Measurements from ENCODE around the gene C10orf105.
A peak's percentile ranks its signal among the peaks of the same experiment; 100 is the strongest.

C10orf105 gene

GRCh38 chr10:71715026-71715425 is 4.6 kb downstream of the C10orf105 start:
- no peak for TF ChIP-seq CTCF (IDR thresholded peaks at IDR 0.05; ENCODE audit: low read depth, low read length)
- H3K4me3 ChIP-seq (ENCODE audit: low read depth, low read length), result no peak overlapping the region

GRCh38 chr10:71714592-71714991 is 5.0 kb downstream of the C10orf105 start:
- no peak for TF ChIP-seq CTCF (IDR thresholded peaks at IDR 0.05; ENCODE audit: low read depth, low read length)
- H3K4me3 ChIP-seq (ENCODE audit: low read depth, low read length), result no peak overlapping the region

- H3K4me3 ChIP-seq (ENCODE audit: low read depth, low read length), result no peak overlapping the region
- no peak for TF ChIP-seq CTCF (IDR thresholded peaks at IDR 0.05; ENCODE audit: low read depth, low read length)
Measured at GRCh38 chr10:71714031-71714410, 5.6 kb downstream of the C10orf105 start.

GRCh38 chr10:71713135-71714030 is 6.2 kb downstream of the C10orf105 start:
- no peak overlapping the region for H3K4me3 ChIP-seq (ENCODE audit: low read depth, low read length)

GRCh38 chr10:71712572-71713134 is 6.9 kb downstream of the C10orf105 start:
- TF ChIP-seq CTCF (IDR thresholded peaks at IDR 0.05; ENCODE audit: low read depth, low read length), result no peak
- H3K4me3 ChIP-seq (ENCODE audit: low read depth, low read length), result no peak overlapping the region

More at GRCh38 chr10:71713135-71714030, 6.2 kb downstream of the C10orf105 start:
- TF ChIP-seq CTCF (IDR thresholded peaks at IDR 0.05; ENCODE audit: low read depth, low read length), result 0 out of 2 replicates have a peak, but pooled peaks have one; percentile 9

- TF ChIP-seq CTCF (IDR thresholded peaks at IDR 0.05; ENCODE audit: low read depth, low read length), result no peak
- H3K4me3 ChIP-seq (ENCODE audit: low read depth, low read length), result no peak overlapping the region
Measured at GRCh38 chr10:71712170-71712569, 7.4 kb downstream of the C10orf105 start.

- no peak for TF ChIP-seq CTCF (IDR thresholded peaks at IDR 0.05; ENCODE audit: low read depth, low read length)
- H3K4me3 ChIP-seq (ENCODE audit: low read depth, low read length), result no peak overlapping the region
Measured at GRCh38 chr10:71711052-71711623, 8.4 kb downstream of the C10orf105 start.
